ENCODE data around the gene NOL7. TPM values are rescaled to one million over a fixed set of nuclear protein-coding genes. Genes with fewer than 3 reads are reported as not detected.

NOL7 gene
- total RNA-seq, 2 experiments from 2014 or later = 54.0 to 57.8 TPM

DNA sequence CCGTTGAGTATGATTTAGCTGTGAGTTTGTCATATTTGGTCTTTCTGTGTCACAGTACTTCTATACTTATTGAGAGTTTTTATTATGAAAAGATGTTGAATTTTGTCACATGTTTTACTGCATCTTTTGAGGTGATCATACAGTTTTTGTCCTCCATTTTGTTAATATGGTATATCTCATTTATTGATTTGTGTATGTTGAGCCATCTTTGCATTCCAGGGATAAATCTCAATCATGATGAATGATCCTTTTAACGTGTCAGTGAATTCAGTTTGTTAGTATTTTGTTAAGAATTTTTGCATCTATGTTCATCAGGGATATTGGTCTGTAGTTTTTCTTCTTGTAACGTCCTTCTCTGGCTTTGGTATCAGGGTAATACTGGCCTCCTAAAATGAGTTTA, 37.2 kb upstream of the NOL7 start:
- POLR2A ChIA-PET = interaction anchor here (1.7 kb wide), 1 partner anchor 16 kb away, joined by 4 read pairs; no protein-coding TSS in a partner anchor
- CTCF ChIA-PET = no interaction called here
- Mint-ChIP-seq H3K36me3 (ENCODE audit: low read depth) (peaks cover 20% of the 10 kb centered on the region), H3K9me3 (peaks cover 5% of the 10 kb centered on the region), H3K27ac (no peak overlapping the region), H3K4me1 (peaks cover 24% of the 10 kb centered on the region), H3K4me3 (no peak overlapping the region), H3K27me3 (no peaks in the 10 kb centered on the region)
- DNase-seq = no peak

GRCh38 chr6:13579911-13580310, 35.2 kb upstream of the NOL7 start:
- no peaks in the 10 kb centered on the region for H3K27me3 Mint-ChIP-seq
- H3K36me3 Mint-ChIP-seq (ENCODE audit: low read depth) = peaks cover 20% of the 10 kb centered on the region
- H3K4me1 Mint-ChIP-seq = peaks cover 15% of the 10 kb centered on the region
- H3K4me3 Mint-ChIP-seq = no peak overlapping the region
- CTCF ChIA-PET = interaction anchor here (0.6 kb wide), 1 partner anchor 146 kb away, joined by 3 read pairs; no protein-coding TSS in a partner anchor
- POLR2A ChIA-PET = no interaction called here
- no peak overlapping the region for H3K27ac Mint-ChIP-seq
- peaks cover 5% of the 10 kb centered on the region for H3K9me3 Mint-ChIP-seq
- no peak for DNase-seq

DNA sequence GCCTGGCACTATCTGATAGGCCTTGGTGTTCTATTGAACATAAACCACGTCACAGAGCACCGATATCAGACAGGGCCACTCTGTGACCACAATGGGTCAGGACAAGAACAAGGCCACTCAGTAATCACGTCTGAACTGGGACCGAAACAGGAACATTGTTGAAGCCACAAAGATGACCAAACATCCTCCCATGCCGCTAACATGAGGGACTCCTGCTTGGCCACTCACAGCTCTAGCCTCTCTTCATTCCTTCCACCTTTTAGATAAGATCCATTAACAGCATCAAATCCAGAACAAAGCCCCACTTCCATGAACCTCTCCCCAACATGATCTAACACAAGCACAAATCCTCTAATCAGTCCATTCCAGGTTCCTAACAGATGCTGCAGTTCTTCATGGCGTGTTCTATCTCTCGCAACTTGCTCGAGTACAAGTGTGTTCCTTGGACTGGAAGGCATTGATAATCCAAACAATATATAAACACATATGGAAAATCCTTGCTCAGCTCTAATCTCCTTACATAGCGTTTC, 33.4 kb upstream of the NOL7 start:
- peaks cover 1% of the 10 kb centered on the region for H3K4me1 Mint-ChIP-seq
- H3K4me3 Mint-ChIP-seq = no peak overlapping the region
- no peak overlapping the region for H3K27ac Mint-ChIP-seq
- H3K27me3 Mint-ChIP-seq = no peaks in the 10 kb centered on the region
- POLR2A ChIA-PET = no interaction called here
- peaks cover 5% of the 10 kb centered on the region for H3K9me3 Mint-ChIP-seq
- H3K36me3 Mint-ChIP-seq (ENCODE audit: low read depth) = peaks cover 25% of the 10 kb centered on the region
- no peak for DNase-seq
- CTCF ChIA-PET = no interaction called here

- H3K4me3 Mint-ChIP-seq = no peak overlapping the region
- H3K4me1 Mint-ChIP-seq = no peaks in the 10 kb centered on the region
- H3K9me3 Mint-ChIP-seq = no peaks in the 10 kb centered on the region
- H3K27ac Mint-ChIP-seq = no peak overlapping the region
- POLR2A ChIA-PET = no interaction called here
- DNase-seq = no peak
- CTCF ChIA-PET = interaction anchor here (1.2 to 1.5 kb wide), 2 partner anchors 11 to 38 kb away, joined by 5 to 7 read pairs; no protein-coding TSS in a partner anchor
- no peaks in the 10 kb centered on the region for H3K27me3 Mint-ChIP-seq
- peaks cover 9% of the 10 kb centered on the region for H3K36me3 Mint-ChIP-seq (ENCODE audit: low read depth)
Measured at GRCh38 chr6:13586603-13587542, 28.3 kb upstream of the NOL7 start.

- Mint-ChIP-seq H3K9me3 (no peaks in the 10 kb centered on the region), H3K4me1 (peaks cover 9% of the 10 kb centered on the region), H3K27me3 (no peaks in the 10 kb centered on the region), H3K27ac (no peak overlapping the region), H3K36me3 (ENCODE audit: low read depth) (peaks cover 11% of the 10 kb centered on the region), H3K4me3 (no peak overlapping the region)
- ChIA-PET CTCF (interaction anchor here (1.5 to 1.8 kb wide), 2 partner anchors 14 to 25 kb away, joined by 4 to 5 read pairs; partner anchors contain the start of gene NOL7), POLR2A (no interaction called here)
- DNase-seq = no peak
Measured at GRCh38 chr6:13589801-13590200, 25.3 kb upstream of the NOL7 start.

DNA sequence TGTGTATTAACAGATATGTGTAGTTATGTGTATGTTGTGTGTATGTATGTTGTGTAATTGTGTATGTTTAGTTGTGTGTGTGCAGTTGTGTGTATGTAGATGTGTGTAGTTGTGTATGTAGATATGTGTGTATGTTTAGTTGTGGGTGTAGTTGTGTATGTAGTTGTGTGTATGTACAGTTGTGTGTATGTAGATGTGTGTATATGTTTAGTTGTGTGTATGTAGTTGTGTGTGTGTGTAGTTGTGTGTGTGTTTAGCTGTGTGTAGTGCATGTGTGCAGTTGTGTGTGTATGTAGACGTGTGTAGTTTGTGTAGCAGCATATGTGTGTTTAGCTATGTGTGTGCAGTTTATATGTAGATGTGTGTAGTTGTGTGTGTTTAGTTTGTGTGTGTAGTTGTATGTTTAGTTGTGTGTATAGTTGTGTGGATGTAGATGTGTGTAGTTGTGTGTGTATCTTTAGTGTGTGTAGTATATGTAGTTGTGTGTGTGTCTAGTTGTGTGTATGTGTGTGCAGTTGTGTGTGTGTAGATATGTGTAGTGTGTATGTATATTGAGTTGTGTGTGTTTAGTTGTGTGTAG, 24.5 kb upstream of the NOL7 start:
- CTCF ChIA-PET = interaction anchor here (1.5 to 1.8 kb wide), 2 partner anchors 15 to 24 kb away, joined by 4 to 5 read pairs; partner anchors contain the start of gene NOL7
- peaks cover 9% of the 10 kb centered on the region for H3K36me3 Mint-ChIP-seq (ENCODE audit: low read depth)
- no peak overlapping the region for H3K27ac Mint-ChIP-seq
- no peak overlapping the region for H3K4me3 Mint-ChIP-seq
- no peaks in the 10 kb centered on the region for H3K9me3 Mint-ChIP-seq
- POLR2A ChIA-PET = interaction anchor here (1.4 to 2.1 kb wide), 3 partner anchors 16 to 24 kb away, joined by 3 to 6 read pairs (median 4); partner anchors contain the start of genes NOL7 and SIRT5
- H3K4me1 Mint-ChIP-seq = peaks cover 13% of the 10 kb centered on the region
- no peak for DNase-seq
- H3K27me3 Mint-ChIP-seq = no peaks in the 10 kb centered on the region

DNA sequence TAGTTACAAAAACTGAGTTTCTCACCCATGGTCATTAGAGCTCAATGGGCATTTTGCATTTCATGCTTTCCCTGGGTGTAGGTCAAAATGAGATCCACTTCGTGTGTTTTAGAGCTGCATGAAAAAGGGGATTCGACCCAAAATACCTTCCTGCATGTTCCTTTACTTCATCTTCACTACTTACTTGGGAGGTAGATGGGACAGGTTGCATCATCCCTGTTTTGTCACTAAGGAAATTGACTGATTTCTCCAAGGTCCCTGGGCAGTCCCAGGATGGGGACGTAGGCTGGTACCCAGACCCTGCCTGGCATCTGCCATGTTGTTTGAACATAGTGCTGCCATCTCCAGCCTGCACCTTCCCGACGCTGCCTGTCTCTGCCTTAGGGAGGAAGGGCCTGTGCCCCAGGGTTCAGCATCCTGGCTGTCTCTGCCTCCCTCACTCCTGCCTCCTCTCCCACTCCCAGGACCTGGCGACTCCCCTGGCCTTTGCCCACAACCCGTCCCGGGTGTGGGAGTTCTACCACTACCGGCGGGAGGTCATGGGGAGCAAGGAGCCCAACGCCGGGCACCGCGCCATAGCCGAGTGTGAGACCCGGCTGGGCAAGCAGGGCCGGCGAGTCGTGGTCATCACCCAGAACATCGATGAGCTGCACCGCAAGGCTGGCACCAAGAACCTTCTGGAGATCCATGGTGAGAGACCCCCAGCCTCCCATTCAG, 23.8 kb upstream of the NOL7 start:
- Mint-ChIP-seq H3K9me3 (no peaks in the 10 kb centered on the region), H3K27me3 (no peaks in the 10 kb centered on the region), H3K36me3 (ENCODE audit: low read depth) (peaks cover 9% of the 10 kb centered on the region), H3K4me3 (no peak overlapping the region), H3K4me1 (peaks cover 18% of the 10 kb centered on the region), H3K27ac (no peak overlapping the region)
- CTCF ChIA-PET = interaction anchor here (1.5 to 1.8 kb wide), 2 partner anchors 16 to 24 kb away, joined by 4 to 5 read pairs; partner anchors contain the start of gene NOL7
- DNase-seq = no peak
- POLR2A ChIA-PET = interaction anchor here (1.4 to 2.1 kb wide), 3 partner anchors 17 to 23 kb away, joined by 3 to 6 read pairs (median 4); partner anchors contain the start of genes NOL7 and SIRT5

- Mint-ChIP-seq H3K4me3 (no peak overlapping the region), H3K27ac (no peak overlapping the region), H3K9me3 (no peaks in the 10 kb centered on the region), H3K4me1 (peaks cover 18% of the 10 kb centered on the region), H3K36me3 (ENCODE audit: low read depth) (peaks cover 15% of the 10 kb centered on the region), H3K27me3 (no peaks in the 10 kb centered on the region)
- POLR2A ChIA-PET = interaction anchor here (0.9 to 2.6 kb wide), 2 partner anchors 18 to 23 kb away, joined by 5 to 10 read pairs; partner anchors contain the start of genes NOL7 and SIRT5
- CTCF ChIA-PET = interaction anchor here (1.4 to 2.7 kb wide), 2 partner anchors 18 to 473 kb away, joined by 3 to 18 read pairs; partner anchors contain the start of gene SIRT5
- DNase-seq = no peak
Measured at GRCh38 chr6:13593103-13593502, 22.0 kb upstream of the NOL7 start.

DNA sequence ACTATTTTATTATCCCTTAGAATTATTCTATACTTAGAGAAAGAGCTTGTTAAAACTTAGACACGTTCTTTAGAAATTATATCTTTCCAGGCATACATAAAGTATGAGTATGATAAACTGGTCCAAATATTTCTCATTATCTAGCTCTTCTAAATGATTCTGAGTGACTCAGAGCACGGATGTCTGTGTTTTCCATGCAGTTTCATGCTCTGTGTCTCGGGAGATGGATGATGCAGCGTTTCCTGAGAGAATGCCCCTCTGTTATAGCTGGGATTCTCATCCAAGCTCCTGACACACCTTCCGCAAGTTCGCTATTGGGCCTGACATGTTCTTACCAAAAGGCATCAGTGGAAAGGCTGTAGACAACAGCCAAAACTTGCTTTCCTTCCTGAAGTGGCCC, 21.4 kb upstream of the NOL7 start:
- POLR2A ChIA-PET = interaction anchor here (0.9 to 2.6 kb wide), 3 partner anchors 15 to 22 kb away, joined by 4 to 10 read pairs (median 5); partner anchors contain the start of genes NOL7 and SIRT5
- no peak overlapping the region for H3K27ac Mint-ChIP-seq
- no peak for DNase-seq
- no peaks in the 10 kb centered on the region for H3K27me3 Mint-ChIP-seq
- no peak overlapping the region for H3K4me3 Mint-ChIP-seq
- CTCF ChIA-PET = interaction anchor here (1.4 to 2.7 kb wide), 3 partner anchors 19 to 472 kb away, joined by 3 to 18 read pairs (median 3); partner anchors contain the start of gene SIRT5
- H3K36me3 Mint-ChIP-seq (ENCODE audit: low read depth) = peaks cover 16% of the 10 kb centered on the region
- peaks cover 18% of the 10 kb centered on the region for H3K4me1 Mint-ChIP-seq
- H3K9me3 Mint-ChIP-seq = no peaks in the 10 kb centered on the region

DNA sequence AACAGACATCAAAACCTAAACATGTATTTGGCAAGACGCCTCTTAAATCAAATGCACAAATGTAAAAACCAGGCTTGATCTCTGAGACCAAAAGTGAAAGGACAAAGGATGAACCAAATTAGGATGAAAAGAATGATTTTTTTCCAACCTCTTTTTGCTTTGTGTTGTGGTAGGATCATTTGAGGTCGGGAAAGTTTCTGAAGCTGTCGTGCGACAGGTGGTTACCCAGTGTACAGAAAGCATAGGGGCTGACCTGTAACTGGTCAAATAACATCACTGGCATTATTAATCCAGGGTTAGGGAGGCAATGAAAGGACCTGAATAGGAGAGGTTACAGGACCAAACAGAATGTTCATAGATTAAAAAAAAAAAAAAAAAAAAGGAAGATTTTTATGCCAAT, 18.1 kb upstream of the NOL7 start:
- Mint-ChIP-seq H3K4me3 (no peak overlapping the region), H3K36me3 (ENCODE audit: low read depth) (peaks cover 18% of the 10 kb centered on the region), H3K27me3 (no peaks in the 10 kb centered on the region), H3K27ac (no peak overlapping the region), H3K4me1 (peaks cover 18% of the 10 kb centered on the region), H3K9me3 (no peaks in the 10 kb centered on the region)
- ChIA-PET CTCF (no interaction called here), POLR2A (no interaction called here)
- no peak for DNase-seq

- Mint-ChIP-seq H3K27ac (no peak overlapping the region), H3K9me3 (no peaks in the 10 kb centered on the region), H3K4me3 (no peak overlapping the region), H3K27me3 (no peaks in the 10 kb centered on the region), H3K4me1 (peaks cover 11% of the 10 kb centered on the region), H3K36me3 (ENCODE audit: low read depth) (peaks cover 13% of the 10 kb centered on the region)
- DNase-seq = no peak
- ChIA-PET POLR2A (no interaction called here), CTCF (no interaction called here)
Measured at GRCh38 chr6:13600036-13600435, 15.1 kb upstream of the NOL7 start.

DNA sequence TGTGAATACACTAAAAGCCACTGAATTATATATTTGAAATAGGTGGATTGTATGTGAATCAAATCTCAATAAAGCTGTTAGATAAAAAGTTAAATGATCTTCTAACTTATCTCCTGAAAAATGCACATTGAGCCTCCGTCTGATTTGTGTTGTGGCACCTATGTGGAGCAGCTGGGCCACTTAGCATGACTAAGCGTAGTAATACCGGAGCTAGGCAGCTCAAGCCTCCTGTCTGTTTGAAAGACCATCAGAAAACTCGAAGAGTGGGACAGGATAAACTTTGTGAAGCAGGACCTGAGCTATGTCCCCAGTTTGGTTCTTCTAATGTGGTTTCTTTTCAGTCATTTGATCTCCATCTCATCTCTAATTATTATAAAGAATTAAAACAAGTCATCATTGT, 11.0 kb upstream of the NOL7 start:
- CTCF ChIA-PET = interaction anchor here (1.8 to 2.0 kb wide), 2 partner anchors 11 to 29 kb away, joined by 6 to 9 read pairs; partner anchors contain the start of genes NOL7 and SIRT5
- H3K27ac Mint-ChIP-seq = no peak overlapping the region
- no peaks in the 10 kb centered on the region for H3K27me3 Mint-ChIP-seq
- peaks cover 2% of the 10 kb centered on the region for H3K4me1 Mint-ChIP-seq
- POLR2A ChIA-PET = interaction anchor here (1.2 to 2.0 kb wide), 2 partner anchors 11 to 29 kb away, joined by 5 to 19 read pairs; partner anchors contain the start of genes NOL7 and SIRT5
- no peaks in the 10 kb centered on the region for H3K9me3 Mint-ChIP-seq
- H3K4me3 Mint-ChIP-seq = no peak overlapping the region
- no peak for DNase-seq
- peaks cover 8% of the 10 kb centered on the region for H3K36me3 Mint-ChIP-seq (ENCODE audit: low read depth)
